ENCODE results near the gene ZNF444.
"Not testable (repeated sequence)": the region's sequence is repeated elsewhere in the genome, so short reads cannot be mapped to it uniquely, and the experiment has no call there.

ZNF444 gene

DNA sequence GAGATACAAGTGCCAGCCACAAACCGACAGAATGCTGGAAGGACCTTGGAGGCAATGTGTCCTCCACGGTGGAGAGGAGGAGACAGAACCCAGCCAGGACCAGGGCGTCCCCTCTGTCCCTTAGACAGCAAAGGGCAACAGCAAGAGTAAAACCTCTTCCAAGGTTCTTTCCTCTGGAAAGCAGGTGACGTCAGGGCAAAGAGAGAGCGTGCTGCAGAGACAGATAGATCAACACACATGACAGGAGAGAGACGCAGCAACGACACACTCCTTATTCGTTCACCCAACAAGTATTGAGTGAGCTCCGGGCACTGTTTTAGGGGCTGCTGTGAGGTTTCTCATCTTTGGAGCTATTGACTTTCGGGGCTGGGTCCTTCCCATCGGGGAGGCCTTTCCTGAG lies 33.5 kb downstream of the ZNF444 start:
- no peak overlapping the region for H3K4me3 ChIP-seq (ENCODE audit: low read depth, low read length)
- no peak for TF ChIP-seq CTCF (IDR thresholded peaks at IDR 0.05; ENCODE audit: control insufficient read depth, extremely low read depth, insufficient read depth)
- DNase-seq (ENCODE audit: low read depth), result no peak

DNA sequence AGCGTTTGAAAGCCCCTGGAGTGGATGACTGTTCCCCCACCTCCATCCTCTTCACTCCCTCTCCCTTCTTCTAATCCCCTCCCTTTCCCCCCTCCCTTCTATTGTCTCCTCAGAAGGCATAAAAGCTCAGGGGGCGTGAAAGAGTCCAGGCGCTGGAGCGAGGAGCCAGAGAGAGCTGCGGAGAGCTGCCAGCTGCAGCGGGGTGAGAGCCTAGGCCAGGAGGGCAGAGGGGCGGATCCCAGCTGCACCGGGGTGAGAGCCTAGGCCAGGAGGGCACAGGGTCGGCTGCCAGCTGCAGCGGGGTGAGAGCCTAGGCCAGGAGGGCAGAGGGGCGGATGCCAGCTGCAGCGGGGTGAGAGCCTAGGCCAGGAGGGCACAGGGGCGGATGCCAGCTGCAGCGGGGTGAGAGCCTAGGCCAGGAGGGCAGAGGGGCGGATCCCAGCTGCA lies 34.8 kb downstream of the ZNF444 start, which contains the start of gene GALP:
Gene GALP, plus strand, starts transcription at position 148 of the 447 bp plus-strand sequence. CDS start 1,101 bp downstream, outside the sequence.
- not testable (repeated sequence) for H3K4me3 ChIP-seq (ENCODE audit: low read depth, low read length)

GRCh38 chr19:56176310-56176709 lies 35.2 kb downstream of the ZNF444 start:
- H3K4me3 ChIP-seq (ENCODE audit: low read depth, low read length); DNase-seq (ENCODE audit: low read depth): not testable (repeated sequence)

More for the DNA sequence above, 34.8 kb downstream of the ZNF444 start, which contains the start of gene GALP:
- not testable (repeated sequence) for DNase-seq (ENCODE audit: low read depth)

GRCh38 chr19:56176881-56177280 lies 35.8 kb downstream of the ZNF444 start:
- no peak overlapping the region for H3K4me3 ChIP-seq (ENCODE audit: low read depth, low read length)
- no peak for TF ChIP-seq CTCF (IDR thresholded peaks at IDR 0.05; ENCODE audit: control insufficient read depth, extremely low read depth, insufficient read depth)
- no peak for DNase-seq (ENCODE audit: low read depth)

DNA sequence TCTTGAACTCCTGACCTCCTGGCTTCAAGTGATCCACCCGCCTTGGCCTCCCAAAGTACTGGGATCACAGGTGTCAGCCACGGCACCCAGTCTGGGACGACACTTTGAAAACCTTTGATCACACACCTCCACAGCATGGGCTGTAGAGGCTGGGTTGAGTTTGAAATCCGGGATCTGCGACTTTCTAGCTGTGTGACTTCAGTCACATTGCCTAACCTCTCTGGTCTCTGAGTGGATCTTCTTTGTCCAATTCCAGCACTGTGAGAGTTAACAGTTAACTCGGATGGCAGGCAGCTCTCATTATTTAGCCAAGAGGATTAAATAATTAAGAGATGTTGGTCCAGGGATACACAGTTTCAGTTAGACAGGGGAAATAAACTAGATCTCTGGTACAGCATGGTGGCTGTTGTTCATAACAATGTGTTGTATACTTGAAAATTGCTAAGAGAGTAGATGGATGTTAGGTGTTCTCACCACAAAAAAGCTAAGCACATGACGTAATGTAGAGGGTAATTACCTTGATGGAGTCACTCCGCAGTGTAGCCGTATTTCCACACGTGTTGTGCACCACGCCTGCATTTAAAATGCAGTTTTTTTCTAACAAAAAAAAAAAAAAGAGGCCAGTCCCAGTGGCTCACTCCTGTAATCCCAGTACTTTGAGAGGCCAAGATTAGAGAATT lies 36.6 kb downstream of the ZNF444 start:
- no peak overlapping the region for H3K4me3 ChIP-seq (ENCODE audit: low read depth, low read length)
- no peak for TF ChIP-seq CTCF (IDR thresholded peaks at IDR 0.05; ENCODE audit: control insufficient read depth, extremely low read depth, insufficient read depth)
- no peak for DNase-seq (ENCODE audit: low read depth)

- H3K4me3 ChIP-seq (ENCODE audit: low read depth, low read length), result no peak overlapping the region
- TF ChIP-seq CTCF (IDR thresholded peaks at IDR 0.05; ENCODE audit: control insufficient read depth, extremely low read depth, insufficient read depth), result no peak
- no peak for DNase-seq (ENCODE audit: low read depth)
Measured at GRCh38 chr19:56189785-56190184, 48.7 kb downstream of the ZNF444 start.

GRCh38 chr19:56191115-56191514 lies 50.0 kb downstream of the ZNF444 start:
- no peak for TF ChIP-seq CTCF (IDR thresholded peaks at IDR 0.05; ENCODE audit: control insufficient read depth, extremely low read depth, insufficient read depth)
- no peak overlapping the region for H3K4me3 ChIP-seq (ENCODE audit: low read depth, low read length)
- DNase-seq (ENCODE audit: low read depth), result no peak

GRCh38 chr19:56191711-56192110 lies 50.6 kb downstream of the ZNF444 start:
- DNase-seq (ENCODE audit: low read depth), result no peak
- TF ChIP-seq CTCF (IDR thresholded peaks at IDR 0.05; ENCODE audit: control insufficient read depth, extremely low read depth, insufficient read depth), result no peak
- no peak overlapping the region for H3K4me3 ChIP-seq (ENCODE audit: low read depth, low read length)
